Erythroblast (primary cell): ENCODE results near the gene ITIH4.

Experiments used
- GATA1 ChIP-seq: IDR thresholded peaks from 2 replicates; pipeline ENCODE4 v1.6.1; 2011; ENCODE audit warnings: low read depth, mild to moderate bottlenecking, control low read depth, low read length, moderate library complexity
- POLR2A ChIP-seq: IDR thresholded peaks from 2 replicates; pipeline ENCODE4 v1.6.1; 2011; ENCODE audit warnings: mild to moderate bottlenecking, low read length

DNA sequence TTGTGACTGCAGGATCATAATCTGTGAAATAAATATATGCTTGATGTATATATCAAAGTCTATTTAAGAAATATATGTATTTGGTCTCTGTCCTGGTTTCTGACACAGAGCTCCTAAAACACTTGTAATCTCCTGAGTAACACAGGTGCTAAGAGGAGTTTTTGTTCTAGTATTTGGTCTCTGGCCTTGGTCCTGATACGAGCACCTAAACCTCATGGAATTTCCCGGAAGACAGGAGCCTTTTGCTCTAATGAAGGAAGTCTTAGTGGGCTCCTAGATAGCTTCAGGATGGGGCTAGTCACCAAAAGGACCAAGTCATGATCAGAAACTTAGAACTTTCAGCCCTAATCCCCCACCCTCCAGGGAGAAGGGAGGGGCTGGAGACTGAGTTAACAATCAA lies 23.5 kb upstream of the ITIH4 start:
- TF ChIP-seq POLR2A = no peak
- no peak for TF ChIP-seq GATA1
